HepG2 (cell line): Measurements from ENCODE around the gene DEDD2. TPM values are rescaled to one million over a fixed set of nuclear protein-coding genes. Genes with fewer than 3 reads are reported as not detected.

Experiments
- ATAC-seq: fragments of 200-7000 bp; cut with Tn5 transposase; 3 replicates; pipeline ENCODE4 v1.9.1; 2020; ENCODE audit warnings: mild to moderate bottlenecking, moderate library complexity
- BruUV-seq: library from RNA; stranded (reverse); fragments of 400-500 nt; replicated peaks from 2 replicates; lab custom pipeline; 2021; lab: Mats Ljungman, UMichigan
- CTCF ChIA-PET: fragments of 300-600 bp; formaldehyde crosslinking; extraction: SDS; loops from one replicate; lab custom pipeline; 2021; ENCODE audit warnings: low total read pairs, inconsistent platforms, low intra/inter-chr PET ratio; lab: Yijun Ruan, JAX
- POLR2A ChIA-PET: fragments of 350-600 bp; sonication (Branson Sonifier 250); formaldehyde crosslinking; loops from one replicate; lab custom pipeline; 2020; ENCODE audit warnings: antibody characterized with exemption, inconsistent platforms; lab: Yijun Ruan, JAX
- DNase-seq: peaks from one replicate; pipeline ENCODE4 v3.0.0-alpha.2; 2015; ENCODE audit warnings: low spot score
- FAIRE-seq: peaks from 3 replicates; lab custom pipeline; 2011; peaks lifted over from hg19 to GRCh38; lab: Jason Lieb, UNC
- H2AFZ ChIP-seq: one replicate; pipeline ENCODE4 v1.6.1; 2011; ENCODE audit warnings: low read length, inconsistent platforms
- H3K27ac ChIP-seq: fragments of 300-600 bp; 3 replicates; pipeline ENCODE4 v1.8.0; 2011; ENCODE audit warnings: mixed run types, mild to moderate bottlenecking, mixed read lengths, low read length, inconsistent platforms; ENCODE audit not compliant: insufficient read depth; ENCODE audit errors: extremely low read length
- H3K27me3 ChIP-seq, 2 experiments: fragments of 200-600 bp in 1 of 2; 2 replicates in 1 of 2; 3 replicates in 1 of 2; pipeline versions ENCODE4 v1.6.0 to v1.8.0; 2011; ENCODE audit warnings: low read length in 2 of 2, mild to moderate bottlenecking in 2 of 2, moderate library complexity in 2 of 2, inconsistent platforms in 1 of 2; ENCODE audit not compliant: insufficient read depth in 2 of 2, control insufficient read depth in 1 of 2
- H3K36me3 ChIP-seq, 2 experiments: fragments of 200-600 bp in 1 of 2; replicated peaks in 1 of 2; 2 replicates in 1 of 2; 3 replicates in 1 of 2; pipeline versions ENCODE4 v1.5.1 to v1.8.0; 2011; ENCODE audit warnings: low read length in 2 of 2, inconsistent platforms in 1 of 2; ENCODE audit not compliant: insufficient read depth in 2 of 2, control insufficient read depth in 1 of 2
- H3K4me1 ChIP-seq: 2 replicates; pipeline ENCODE4 v1.5.1; 2012; ENCODE audit warnings: low read length, inconsistent platforms; ENCODE audit not compliant: insufficient read depth
- H3K4me2 ChIP-seq: 2 replicates; pipeline ENCODE4 v1.6.0; 2011; ENCODE audit warnings: low read depth, low read length, inconsistent platforms
- H3K4me3 ChIP-seq, 3 experiments: fragments of 200-600 bp in 1 of 3; sonication (generic), shearing (Covaris generic) in 1 of 3; replicated peaks in 1 of 3; 2 replicates each; pipeline ENCODE4 v1.5.1; 2011 to 2016; ENCODE audit warnings: low read length in 3 of 3, inconsistent platforms in 2 of 3, low read depth in 2 of 3, mild to moderate bottlenecking in 2 of 3, control low read depth in 1 of 3, mixed read lengths in 1 of 3; ENCODE audit not compliant: insufficient read depth in 1 of 3
- H3K79me2 ChIP-seq: one replicate; pipeline ENCODE4 v1.6.1; 2011; ENCODE audit warnings: low read length, inconsistent platforms; ENCODE audit not compliant: insufficient read depth
- H3K9ac ChIP-seq: 2 replicates; pipeline ENCODE4 v1.6.0; 2011; ENCODE audit warnings: mild to moderate bottlenecking, low read depth, low read length, inconsistent platforms; ENCODE audit not compliant: insufficient read depth
- H3K9me3 ChIP-seq: 2 replicates; pipeline ENCODE4 v1.5.1; 2012; ENCODE audit warnings: mild to moderate bottlenecking, low read length
- H4K20me1 ChIP-seq: 2 replicates; pipeline ENCODE4 v1.6.0; 2011; ENCODE audit warnings: inconsistent platforms, mild to moderate bottlenecking, low read length, moderate library complexity; ENCODE audit not compliant: insufficient read depth
- HNRNPK ChIP-seq: fragments of 200-400 bp; formaldehyde crosslinking; IDR thresholded peaks from 2 replicates; pipeline ENCODE4 v1.6.1; 2018; ENCODE audit warnings: low read length, low read depth, moderate library complexity, mild to moderate bottlenecking; ENCODE audit not compliant: poor library complexity, severe bottlenecking
- RBAK ChIP-seq: sonication (generic); formaldehyde crosslinking; IDR thresholded peaks from 2 replicates; pipeline ENCODE4 v1.5.1; 2020; ENCODE audit warnings: mild to moderate bottlenecking, missing genetic modification reagents
- ZNF274 ChIP-seq: sonication (generic); formaldehyde crosslinking; IDR thresholded peaks from 2 replicates; pipeline ENCODE4 v1.5.1; 2020; ENCODE audit warnings: mild to moderate bottlenecking, missing genetic modification reagents
- ZNF44 ChIP-seq: sonication (generic); formaldehyde crosslinking; IDR thresholded peaks from 2 replicates; pipeline ENCODE4 v1.5.1; 2020; ENCODE audit warnings: mild to moderate bottlenecking, missing genetic modification reagents
- ZNF660 ChIP-seq: sonication (generic); formaldehyde crosslinking; IDR thresholded peaks from 2 replicates; pipeline ENCODE4 v1.5.1; 2020; ENCODE audit warnings: mild to moderate bottlenecking, low read depth, missing genetic modification reagents, borderline replicate concordance
- ZNF747 ChIP-seq: sonication (generic); formaldehyde crosslinking; IDR thresholded peaks from 2 replicates; pipeline ENCODE4 v1.8.1; 2023; ENCODE audit warnings: missing genetic modification reagents, mild to moderate bottlenecking, borderline replicate concordance
- WGBS: methylation state at CpG from one replicate; pipeline ENCODE4 v1.1.6; 2017; ENCODE audit warnings: low lambda C conversion rate; 5-methylcytosine and 5-hydroxymethylcytosine counted together
- in situ Hi-C: cut with HindIII; loops from 2 replicates; pipeline ENCODE4 v1.10.0; 2017; ENCODE audit warnings: low pct_unique_long_range_greater_than_20kb; ENCODE audit not compliant: extremely low pct_ligation_motif_present
- intact Hi-C: fragments of 100-400 bp; cut with micrococcal nuclease; formaldehyde crosslinking; loops from one replicate; pipeline ENCODE4 v1.10.0; 2022; ENCODE audit not compliant: unreplicated experiment
- polyA plus RNA-seq, 8 experiments: library from polyadenylated mRNA; depleted of rRNA in 3 of 8; stranded (reverse) in 7 of 8; unstranded in 1 of 8; fragments of >200 nt; fragmentation: Illumina TruSeq in 4 of 8; extraction: Trizol in 4 of 8; gene quantifications; 2 replicates each; pipeline versions ENCODE4 v1.2.1 to v1.2.3, GENCODE V29; 2011 to 2016; ENCODE audit warnings: low read depth in 4 of 8, missing spikeins in 1 of 8, mixed read lengths in 1 of 8; ENCODE audit not compliant: insufficient read depth in 1 of 8
- total RNA-seq, 5 experiments: library from RNA; depleted of rRNA; stranded (reverse); fragments of >200 nt; fragmentation: Illumina TruSeq; extraction: Trizol; gene quantifications; 2 replicates each; pipeline ENCODE4 v1.2.3, GENCODE V29; 2016; ENCODE audit warnings: low read depth in 1 of 5
- TF ChIP-seq, protein P1 (sequence below): sonication (generic); formaldehyde crosslinking; IDR thresholded peaks from 2 replicates; pipeline ENCODE4 v1.4.0; 2020; ENCODE audit warnings: mild to moderate bottlenecking, missing genetic modification reagents, borderline replicate concordance
- TF ChIP-seq, protein P2 (sequence below): fragments of 450-650 bp; IDR thresholded peaks from 2 replicates; pipeline ENCODE4 v1.6.1; 2016
- TF ChIP-seq, protein P3 (sequence below): IDR thresholded peaks from 2 replicates; pipeline ENCODE4 v1.6.1; 2016; ENCODE audit warnings: missing biosample characterization, missing genetic modification reagents, low read depth

Gene DEDD2
- total and polyA plus RNA-seq, 2 of the 13 experiments (the other 11 are each of a cell fraction or from before 2014, with no cell fraction given), result 19.2 to 24.7 TPM

DNA sequence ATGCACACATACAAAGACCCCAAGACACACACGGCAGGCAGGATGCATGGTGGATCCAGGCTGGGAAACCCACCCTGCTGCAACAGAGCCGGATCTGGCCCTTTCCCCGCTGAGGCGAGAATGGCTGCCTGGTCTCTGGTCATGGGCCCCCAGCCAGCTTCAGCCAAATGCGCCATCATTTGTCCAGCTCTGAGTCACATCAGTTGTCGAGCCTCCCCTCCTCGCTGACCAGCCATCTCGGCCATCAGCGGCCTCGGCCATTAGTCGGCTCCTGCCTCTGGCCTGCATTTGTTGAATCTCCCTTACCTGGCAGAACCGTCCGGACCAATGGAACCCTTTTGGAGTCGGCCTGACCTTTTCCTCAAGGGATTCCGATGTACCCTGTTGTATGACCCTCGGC, 46.8 kb downstream of the DEDD2 start:
- Histone ChIP-seq H2AFZ (no peak overlapping the region), H3K36me3 (no peaks in the 10 kb centered on the region), H3K9me3 (no peaks in the 10 kb centered on the region)
- intact Hi-C loops, result no loop called here
- TF ChIP-seq ZNF747, result no peak
- TF ChIP-seq ZNF660 (CRISPR knock-in tag), result no peak
- TF ChIP-seq, protein P1, sequence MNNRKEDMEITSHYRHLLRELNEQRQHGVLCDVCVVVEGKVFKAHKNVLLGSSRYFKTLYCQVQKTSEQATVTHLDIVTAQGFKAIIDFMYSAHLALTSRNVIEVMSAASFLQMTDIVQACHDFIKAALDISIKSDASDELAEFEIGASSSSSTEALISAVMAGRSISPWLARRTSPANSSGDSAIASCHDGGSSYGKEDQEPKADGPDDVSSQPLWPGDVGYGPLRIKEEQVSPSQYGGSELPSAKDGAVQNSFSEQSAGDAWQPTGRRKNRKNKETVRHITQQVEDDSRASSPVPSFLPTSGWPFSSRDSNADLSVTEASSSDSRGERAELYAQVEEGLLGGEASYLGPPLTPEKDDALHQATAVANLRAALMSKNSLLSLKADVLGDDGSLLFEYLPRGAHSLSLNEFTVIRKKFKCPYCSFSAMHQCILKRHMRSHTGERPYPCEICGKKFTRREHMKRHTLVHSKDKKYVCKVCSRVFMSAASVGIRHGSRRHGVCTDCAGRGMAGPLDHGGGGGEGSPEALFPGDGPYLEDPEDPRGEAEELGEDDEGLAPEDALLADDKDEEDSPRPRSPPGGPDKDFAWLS (CRISPR knock-in tag), result no peak
- TF ChIP-seq, all 625 proteins: peak for 0
- Histone ChIP-seq H3K4me2 (no peak overlapping the region), H4K20me1 (no peaks in the 10 kb centered on the region), H3K4me1 (no peaks in the 10 kb centered on the region), H3K9ac (no peak overlapping the region), H3K4me3 (no peak overlapping the region), H3K79me2 (no peaks in the 10 kb centered on the region), H3K27ac (no peak overlapping the region), H3K27me3 (peaks cover 3 to 66% of the 10 kb centered on the region in 2 experiments; a peak in 3 of 5 replicates)
- ATAC-seq, result no peak
- ChIA-PET CTCF (no interaction called here), POLR2A (no interaction called here)
- no TSS peak for BruUV-seq
- no peak for DNase-seq
- WGBS, result 0% methylated on average over 3 of the region's 16 CpGs
- in situ Hi-C loops, result no loop called here
- no peak for FAIRE-seq

DNA sequence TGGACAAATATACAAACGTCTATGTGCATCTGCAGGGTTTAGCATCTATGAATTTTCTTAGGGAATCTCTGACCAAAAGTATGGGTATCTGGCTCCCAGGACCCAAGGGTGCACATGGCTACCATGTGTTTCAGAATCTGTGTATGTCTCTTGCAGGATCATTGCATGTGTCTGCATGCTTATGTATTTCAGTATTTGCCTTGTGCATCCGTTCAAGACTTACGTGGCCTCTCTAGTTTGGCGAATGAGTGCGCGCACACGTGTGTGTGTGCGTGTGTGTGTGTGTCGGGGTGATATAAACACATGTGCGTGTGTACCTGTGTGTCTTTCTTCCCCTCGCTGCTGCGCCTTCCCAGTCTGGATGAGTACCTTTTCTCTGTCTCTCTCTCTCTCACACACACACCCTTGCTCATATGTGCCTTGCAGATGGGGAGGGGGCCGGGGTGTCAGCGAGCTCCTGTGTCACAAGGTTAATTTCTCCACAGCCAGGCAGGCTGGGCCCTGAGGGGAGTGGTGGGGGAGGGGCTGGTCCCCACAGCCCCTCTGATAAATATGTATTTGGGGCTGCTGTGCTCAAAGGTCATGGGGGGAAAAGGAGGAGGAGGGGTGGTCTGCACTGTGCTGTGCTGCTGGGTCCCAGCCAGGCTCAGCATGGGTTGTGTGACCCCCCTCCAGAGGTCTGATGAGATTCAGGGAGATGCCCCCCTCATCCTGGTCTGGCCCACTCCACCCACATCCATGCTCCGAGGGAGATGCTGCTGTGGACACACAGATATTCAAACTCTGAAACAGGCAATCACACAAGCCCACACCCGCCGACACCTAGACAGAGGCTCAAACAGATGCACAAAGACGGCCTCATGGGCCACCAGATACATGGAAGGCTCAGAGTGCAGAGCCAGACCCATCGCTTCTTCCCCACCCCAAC, 47.7 kb downstream of the DEDD2 start:
- ChIA-PET POLR2A (no interaction called here), CTCF (no interaction called here)
- H3K9me3 ChIP-seq, result no peaks in the 10 kb centered on the region
- H3K4me3 ChIP-seq, result no peak overlapping the region
- no peak overlapping the region for H3K4me2 ChIP-seq
- in situ Hi-C loops (no loop called here), intact Hi-C loops (no loop called here)
- peaks cover 3 to 63% of the 10 kb centered on the region in 2 experiments; a peak in 3 of 5 replicates for H3K27me3 ChIP-seq
- H3K27ac ChIP-seq, result no peak overlapping the region
- H3K36me3 ChIP-seq, result no peaks in the 10 kb centered on the region
- no peak for TF ChIP-seq ZNF274 (CRISPR knock-in tag)
- TF ChIP-seq ZNF44, result no peak
- TF ChIP-seq, protein P2, sequence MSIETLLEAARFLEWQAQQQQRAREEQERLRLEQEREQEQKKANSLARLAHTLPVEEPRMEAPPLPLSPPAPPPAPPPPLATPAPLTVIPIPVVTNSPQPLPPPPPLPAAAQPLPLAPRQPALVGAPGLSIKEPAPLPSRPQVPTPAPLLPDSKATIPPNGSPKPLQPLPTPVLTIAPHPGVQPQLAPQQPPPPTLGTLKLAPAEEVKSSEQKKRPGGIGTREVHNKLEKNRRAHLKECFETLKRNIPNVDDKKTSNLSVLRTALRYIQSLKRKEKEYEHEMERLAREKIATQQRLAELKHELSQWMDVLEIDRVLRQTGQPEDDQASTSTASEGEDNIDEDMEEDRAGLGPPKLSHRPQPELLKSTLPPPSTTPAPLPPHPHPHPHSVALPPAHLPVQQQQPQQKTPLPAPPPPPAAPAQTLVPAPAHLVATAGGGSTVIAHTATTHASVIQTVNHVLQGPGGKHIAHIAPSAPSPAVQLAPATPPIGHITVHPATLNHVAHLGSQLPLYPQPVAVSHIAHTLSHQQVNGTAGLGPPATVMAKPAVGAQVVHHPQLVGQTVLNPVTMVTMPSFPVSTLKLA, result peak; percentile 92
- TF ChIP-seq, protein P3, sequence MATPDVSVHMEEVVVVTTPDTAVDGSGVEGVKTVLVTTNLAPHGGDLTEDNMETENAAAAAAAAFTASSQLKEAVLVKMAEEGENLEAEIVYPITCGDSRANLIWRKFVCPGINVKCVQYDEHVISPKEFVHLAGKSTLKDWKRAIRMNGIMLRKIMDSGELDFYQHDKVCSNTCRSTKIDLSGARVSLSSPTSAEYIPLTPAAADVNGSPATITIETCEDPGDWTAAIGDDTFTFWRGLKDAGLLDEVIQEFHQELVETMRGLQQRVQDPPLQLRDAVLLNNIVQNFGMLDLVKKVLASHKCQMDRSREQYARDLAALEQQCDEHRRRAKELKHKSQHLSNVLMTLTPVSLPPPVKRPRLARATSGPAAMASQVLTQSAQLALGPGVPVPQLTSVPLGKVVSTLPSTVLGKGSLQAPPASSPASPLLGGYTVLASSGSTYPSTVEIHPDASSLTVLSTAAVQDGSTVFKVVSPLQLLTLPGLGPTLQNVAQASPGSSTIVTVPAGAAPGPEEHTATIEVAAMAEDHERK (CRISPR knock-in tag), result no peak
- no peak for TF ChIP-seq HNRNPK
- TF ChIP-seq RBAK (CRISPR knock-in tag), result no peak
- no peak overlapping the region for H2AFZ ChIP-seq
- whole genome bisulfite sequencing, result 38% methylated on average over 18 of the region's 19 CpGs
- H4K20me1 ChIP-seq, result no peaks in the 10 kb centered on the region
- no peaks in the 10 kb centered on the region for H3K79me2 ChIP-seq
- ATAC-seq (no peak), DNase-seq (no peak), FAIRE-seq (no peak)
- H3K4me1 ChIP-seq, result no peaks in the 10 kb centered on the region
- no peak overlapping the region for H3K9ac ChIP-seq
- BruUV-seq, result no TSS peak
